HCT116 (cell line): ENCODE data around the gene IL17RA. TPM values are rescaled to one million over a fixed set of nuclear protein-coding genes. Genes with fewer than 3 reads are reported as not detected.

Source experiments
- ATAC-seq: fragments of 200-7000 bp; cut with Tn5 transposase; 2 replicates; pipeline ENCODE4 v1.9.1; 2020; ENCODE audit warnings: mild to moderate bottlenecking, moderate library complexity
- BruUV-seq: library from RNA; stranded (reverse); fragments of 400-500 nt; replicated peaks from 2 replicates; lab custom pipeline; 2021; lab: Mats Ljungman, UMichigan
- CTCF ChIA-PET: fragments of 300-600 bp; sonication (Branson Sonifier 250); formaldehyde crosslinking; loops from one replicate; lab custom pipeline; 2021; ENCODE audit warnings: antibody characterized with exemption; lab: Charles Lee
- POLR2A ChIA-PET: fragments of 300-600, 350-600 bp; sonication (Branson Sonifier 250); formaldehyde crosslinking; loops from one replicate; lab custom pipeline; 2021; ENCODE audit warnings: antibody characterized with exemption; lab: Charles Lee
- RAD21 ChIA-PET, 2 experiments: fragments of 300-600 bp; sonication (Branson Sonifier 250); formaldehyde crosslinking; loops; one replicate each; lab custom pipeline; 2023; ENCODE audit warnings: low total read pairs in 2 of 2; ENCODE audit not compliant: uncharacterized antibody in 2 of 2, unreplicated experiment in 2 of 2, low non-redundant PET in 1 of 2; lab: Charles Lee
- DNase-seq: peaks from one replicate; pipeline ENCODE4 v3.0.0-alpha.2; 2010; ENCODE audit warnings: low read depth, low spot score
- H2AFZ ChIP-seq: fragments of 200-600 bp; shearing (Covaris generic), sonication (generic); 2 replicates; pipeline ENCODE4 v1.6.1; 2017; ENCODE audit warnings: low read depth, mixed run types, mixed read lengths, antibody characterized with exemption, low read length; ENCODE audit not compliant: poor library complexity, severe bottlenecking
- H3K27ac ChIP-seq: 2 replicates; pipeline ENCODE4 v1.5.1; 2012; ENCODE audit warnings: low read depth, low read length
- H3K27me3 ChIP-seq: fragments of 200-600 bp; sonication (generic); 2 replicates; pipeline ENCODE4 v1.6.1; 2016; ENCODE audit warnings: mixed run types, low read length, mixed read lengths; ENCODE audit not compliant: insufficient read depth
- H3K36me3 ChIP-seq, 2 experiments: fragments of 200-500 bp in 1 of 2; fragments of 200-600 bp in 1 of 2; sonication (Bioruptor generic) in 1 of 2; sonication (generic) in 1 of 2; 2 replicates each; pipeline versions ENCODE4 v1.5.1 to v1.6.1; 2014 to 2016; ENCODE audit warnings: low read length in 2 of 2, inconsistent platforms in 1 of 2, mixed read lengths in 1 of 2, mixed run types in 1 of 2; ENCODE audit not compliant: insufficient read depth in 2 of 2, control insufficient read depth in 1 of 2
- H3K4me1 ChIP-seq, 2 experiments: fragments of 200-600 bp in 1 of 2; sonication (generic) in 1 of 2; 2 replicates each; pipeline versions ENCODE4 v1.5.1 to v1.6.1; 2012 to 2017; ENCODE audit warnings: low read length in 2 of 2, inconsistent platforms in 1 of 2, mild to moderate bottlenecking in 1 of 2, mixed read lengths in 1 of 2, mixed run types in 1 of 2, moderate library complexity in 1 of 2; ENCODE audit not compliant: insufficient read depth in 2 of 2, control insufficient read depth in 1 of 2
- H3K4me2 ChIP-seq: fragments of 200-600 bp; sonication (generic); 2 replicates; pipeline ENCODE4 v1.6.1; 2017; ENCODE audit warnings: mixed run types, low read length, mixed read lengths
- H3K4me3 ChIP-seq, 2 experiments: fragments of 200-600 bp in 1 of 2; sonication (generic) in 1 of 2; replicated peaks in 1 of 2; 2 replicates each; pipeline ENCODE4 v1.5.1; 2011 to 2016; ENCODE audit warnings: low read length in 2 of 2, control low read depth in 1 of 2, low read depth in 1 of 2, mild to moderate bottlenecking in 1 of 2, mixed read lengths in 1 of 2, mixed run types in 1 of 2
- H3K79me2 ChIP-seq: fragments of 200-600 bp; sonication (generic); 2 replicates; pipeline ENCODE4 v1.6.1; 2017; ENCODE audit warnings: mild to moderate bottlenecking, mixed run types, low read length, moderate library complexity, mixed read lengths; ENCODE audit not compliant: insufficient read depth
- H3K9ac ChIP-seq: fragments of 200-600 bp; sonication (generic); 2 replicates; pipeline ENCODE4 v1.6.1; 2016; ENCODE audit warnings: low read length, mixed read lengths
- H3K9me2 ChIP-seq: fragments of 200-600 bp; sonication (generic), shearing (Covaris generic); 2 replicates; pipeline ENCODE4 v1.6.1; 2017; ENCODE audit warnings: mixed run types, mild to moderate bottlenecking, moderate library complexity; ENCODE audit not compliant: insufficient read depth
- H3K9me3 ChIP-seq, 2 experiments: fragments of 200-500 bp in 1 of 2; fragments of 200-600 bp in 1 of 2; sonication (Bioruptor generic) in 1 of 2; sonication (generic) in 1 of 2; 2 replicates each; pipeline ENCODE4 v1.6.1; 2014 to 2017; ENCODE audit warnings: low read length in 2 of 2, mixed read lengths in 2 of 2, inconsistent platforms in 1 of 2, low read depth in 1 of 2, mild to moderate bottlenecking in 1 of 2, mixed run types in 1 of 2, moderate library complexity in 1 of 2; ENCODE audit not compliant: control insufficient read depth in 1 of 2, insufficient read depth in 1 of 2
- H4K20me1 ChIP-seq: fragments of 200-600 bp; sonication (generic), shearing (Covaris generic); 2 replicates; pipeline ENCODE4 v1.6.1; 2017; ENCODE audit warnings: mixed run types, mild to moderate bottlenecking, moderate library complexity; ENCODE audit not compliant: insufficient read depth
- CBX3 ChIP-seq: IDR thresholded peaks from 2 replicates; pipeline ENCODE4 v1.6.1; 2012; ENCODE audit warnings: low read depth
- CTCF ChIP-seq, 3 experiments: fragments of 200-600 bp in 1 of 3; sonication (generic) in 1 of 3; IDR thresholded peaks in 2 of 3; conservative IDR thresholded peaks in 1 of 3; 2 replicates each; pipeline ENCODE4 v1.5.1; 2012 to 2017; ENCODE audit warnings: low read depth in 2 of 3, low read length in 2 of 3, antibody characterized with exemption in 1 of 3, borderline replicate concordance in 1 of 3, control low read depth in 1 of 3, mild to moderate bottlenecking in 1 of 3, mixed read lengths in 1 of 3, mixed run types in 1 of 3, moderate library complexity in 1 of 3; ENCODE audit not compliant: insufficient read depth in 1 of 3
- EGR1 ChIP-seq: IDR thresholded peaks from 2 replicates; pipeline ENCODE4 v1.6.1; 2012; ENCODE audit warnings: low read depth
- ELF1 ChIP-seq: IDR thresholded peaks from 2 replicates; pipeline ENCODE4 v1.6.1; 2012; ENCODE audit warnings: low read depth, borderline replicate concordance
- EZH2 ChIP-seq: fragments of 200-600 bp; sonication (generic); IDR thresholded peaks from 2 replicates; pipeline ENCODE4 v1.6.1; 2017; ENCODE audit warnings: antibody characterized with exemption, mixed run types
- JUND ChIP-seq: IDR thresholded peaks from 2 replicates; pipeline ENCODE4 v1.6.1; 2012
- POLR2AphosphoS5 ChIP-seq: IDR thresholded peaks from 2 replicates; pipeline ENCODE4 v1.6.1; 2011; ENCODE audit warnings: mild to moderate bottlenecking, low read depth, low read length, moderate library complexity
- RAD21 ChIP-seq: IDR thresholded peaks from 2 replicates; pipeline ENCODE4 v1.6.1; 2012; ENCODE audit warnings: low read depth, mild to moderate bottlenecking
- SIN3A ChIP-seq: IDR thresholded peaks from 2 replicates; pipeline ENCODE4 v1.6.1; 2012; ENCODE audit warnings: low read depth
- SP1 ChIP-seq: IDR thresholded peaks from 2 replicates; pipeline ENCODE4 v1.6.1; 2012; ENCODE audit warnings: low read depth
- SRF ChIP-seq: IDR thresholded peaks from 2 replicates; pipeline ENCODE4 v1.6.1; 2012; ENCODE audit warnings: low read depth
- TCF7L2 ChIP-seq: IDR thresholded peaks from 2 replicates; pipeline ENCODE4 v1.7.0; 2011; ENCODE audit warnings: borderline replicate concordance, inconsistent platforms; ENCODE audit not compliant: insufficient read depth, insufficient read length; ENCODE audit errors: extremely low read depth
- ZFX ChIP-seq: fragments of 450-650 bp; IDR thresholded peaks from 2 replicates; pipeline ENCODE4 v1.6.1; 2017
- ZNF274 ChIP-seq: fragments of 200-500 bp; sonication (Bioruptor generic); IDR thresholded peaks from 2 replicates; pipeline ENCODE4 v1.6.1; 2014; ENCODE audit warnings: mild to moderate bottlenecking, low read depth, low read length, inconsistent platforms
- intact Hi-C: fragments of 100-400 bp; cut with micrococcal nuclease; formaldehyde crosslinking; loops from 2 replicates; pipeline ENCODE4 v1.10.0; 2022
- total RNA-seq: library from RNA; stranded (reverse); gene quantifications from one replicate; pipeline ENCODE4 v1.2.1, GENCODE V29; 2021; ENCODE audit not compliant: unreplicated experiment
- TF ChIP-seq, protein P1 (sequence below): IDR thresholded peaks from 2 replicates; pipeline ENCODE4 v1.6.1; 2012
- TF ChIP-seq, protein P2 (sequence below): IDR thresholded peaks from 2 replicates; pipeline ENCODE4 v1.6.1; 2012; ENCODE audit warnings: low read depth

IL17RA gene
- total RNA-seq, 1 experiment from 2014 or later: 17.3 TPM

DNA sequence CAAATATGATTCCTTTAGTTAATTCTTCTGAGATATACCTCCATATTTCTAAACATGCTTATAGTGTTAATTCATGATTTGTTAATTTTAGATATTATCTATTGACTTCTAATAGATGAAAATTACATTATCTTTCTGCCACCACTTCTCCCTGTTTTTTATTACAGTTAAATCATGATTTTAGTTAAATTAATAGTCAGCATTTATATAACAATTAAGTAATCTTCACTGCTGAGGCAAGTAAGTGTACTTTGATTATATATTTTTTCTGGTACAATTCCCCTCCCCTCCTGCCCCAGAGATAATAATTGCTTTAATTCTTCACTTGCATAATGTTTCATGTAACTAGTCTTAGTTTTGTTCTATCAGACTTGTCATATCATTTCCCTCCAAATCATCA is 5.8 kb downstream of the IL17RA start:
- CTCF ChIA-PET: no interaction called here
- ATAC-seq (no peak), DNase-seq (no peak)
- H3K9ac ChIP-seq: no peak overlapping the region
- no peaks in the 10 kb centered on the region for H3K27me3 ChIP-seq
- no peak overlapping the region for H3K27ac ChIP-seq
- H3K79me2 ChIP-seq: peaks cover 60% of the 10 kb centered on the region
- no peaks in the 10 kb centered on the region for H4K20me1 ChIP-seq
- H2AFZ ChIP-seq: no peak overlapping the region
- H3K9me2 ChIP-seq: no peaks in the 10 kb centered on the region
- H3K4me3 ChIP-seq: no peak overlapping the region
- no peaks in the 10 kb centered on the region for H3K9me3 ChIP-seq
- no peaks in the 10 kb centered on the region; a peak in 1 of 4 replicates for H3K36me3 ChIP-seq
- no TSS peak for BruUV-seq
- H3K4me1 ChIP-seq: peaks cover 4 to 8% of the 10 kb centered on the region in 2 experiments; a peak in 1 of 4 replicates
- TF ChIP-seq RAD21: no peak
- TF ChIP-seq ZFX: no peak
- no peak for TF ChIP-seq SP1
- no peak for TF ChIP-seq ZNF274
- TF ChIP-seq, protein P1, sequence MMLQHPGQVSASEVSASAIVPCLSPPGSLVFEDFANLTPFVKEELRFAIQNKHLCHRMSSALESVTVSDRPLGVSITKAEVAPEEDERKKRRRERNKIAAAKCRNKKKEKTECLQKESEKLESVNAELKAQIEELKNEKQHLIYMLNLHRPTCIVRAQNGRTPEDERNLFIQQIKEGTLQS: no peak
- no peak for TF ChIP-seq JUND
- no peak for TF ChIP-seq POLR2AphosphoS5
- no peak for TF ChIP-seq CBX3
- no peak for TF ChIP-seq TCF7L2
- TF ChIP-seq, protein P2, sequence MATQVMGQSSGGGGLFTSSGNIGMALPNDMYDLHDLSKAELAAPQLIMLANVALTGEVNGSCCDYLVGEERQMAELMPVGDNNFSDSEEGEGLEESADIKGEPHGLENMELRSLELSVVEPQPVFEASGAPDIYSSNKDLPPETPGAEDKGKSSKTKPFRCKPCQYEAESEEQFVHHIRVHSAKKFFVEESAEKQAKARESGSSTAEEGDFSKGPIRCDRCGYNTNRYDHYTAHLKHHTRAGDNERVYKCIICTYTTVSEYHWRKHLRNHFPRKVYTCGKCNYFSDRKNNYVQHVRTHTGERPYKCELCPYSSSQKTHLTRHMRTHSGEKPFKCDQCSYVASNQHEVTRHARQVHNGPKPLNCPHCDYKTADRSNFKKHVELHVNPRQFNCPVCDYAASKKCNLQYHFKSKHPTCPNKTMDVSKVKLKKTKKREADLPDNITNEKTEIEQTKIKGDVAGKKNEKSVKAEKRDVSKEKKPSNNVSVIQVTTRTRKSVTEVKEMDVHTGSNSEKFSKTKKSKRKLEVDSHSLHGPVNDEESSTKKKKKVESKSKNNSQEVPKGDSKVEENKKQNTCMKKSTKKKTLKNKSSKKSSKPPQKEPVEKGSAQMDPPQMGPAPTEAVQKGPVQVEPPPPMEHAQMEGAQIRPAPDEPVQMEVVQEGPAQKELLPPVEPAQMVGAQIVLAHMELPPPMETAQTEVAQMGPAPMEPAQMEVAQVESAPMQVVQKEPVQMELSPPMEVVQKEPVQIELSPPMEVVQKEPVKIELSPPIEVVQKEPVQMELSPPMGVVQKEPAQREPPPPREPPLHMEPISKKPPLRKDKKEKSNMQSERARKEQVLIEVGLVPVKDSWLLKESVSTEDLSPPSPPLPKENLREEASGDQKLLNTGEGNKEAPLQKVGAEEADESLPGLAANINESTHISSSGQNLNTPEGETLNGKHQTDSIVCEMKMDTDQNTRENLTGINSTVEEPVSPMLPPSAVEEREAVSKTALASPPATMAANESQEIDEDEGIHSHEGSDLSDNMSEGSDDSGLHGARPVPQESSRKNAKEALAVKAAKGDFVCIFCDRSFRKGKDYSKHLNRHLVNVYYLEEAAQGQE: no peak
- TF ChIP-seq CTCF (IDR thresholded peaks at IDR 0.05 in 2 of 3, conservative IDR thresholded peaks at IDR 0.05 in 1 of 3; ENCODE audit: borderline replicate concordance in 1 of 3, insufficient read depth in 1 of 3, low read depth in 2 of 3, low read length in 2 of 3): no peak
- no peak for TF ChIP-seq EZH2
- TF ChIP-seq SIN3A: no peak
- no peak for TF ChIP-seq ELF1
- TF ChIP-seq EGR1: no peak
- no peak for TF ChIP-seq SRF
- H3K4me2 ChIP-seq: no peak overlapping the region
- intact Hi-C loops: no loop called here
- POLR2A ChIA-PET: no interaction called here
- RAD21 ChIA-PET: no interaction called here
